GM12874 (cell line): Measurements from ENCODE around the gene WDR91.
A peak's percentile ranks its signal among the peaks of the same experiment; 100 is the strongest.

ENCODE experiments used
- TF ChIP-seq, protein P1 (sequence below): IDR thresholded peaks from 2 replicates; pipeline ENCODE4 v1.5.1; 2011; ENCODE audit warnings: low read depth, mild to moderate bottlenecking, control low read depth, low read length, moderate library complexity; ENCODE audit not compliant: insufficient read depth

WDR91 gene

DNA sequence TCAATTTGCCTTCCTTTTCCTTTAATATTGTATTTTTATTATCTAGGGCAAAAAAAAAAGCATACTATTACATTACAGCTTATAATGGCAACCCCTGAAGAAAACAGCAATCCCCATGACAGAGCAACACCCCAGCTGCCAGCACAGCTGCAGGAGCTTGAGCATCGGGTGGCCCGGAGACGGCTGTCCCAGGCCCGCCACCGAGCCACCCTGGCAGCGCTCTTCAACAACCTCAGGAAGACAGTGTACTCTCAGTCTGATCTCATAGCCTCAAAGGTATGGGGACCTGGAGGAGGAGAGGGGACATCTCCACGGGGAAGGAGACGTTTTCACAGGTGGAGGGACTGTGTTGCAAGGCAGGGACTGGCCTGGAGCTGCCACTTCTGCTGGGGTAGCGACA lies 29.1 kb upstream of the WDR91 start:
- TF ChIP-seq, protein P1, sequence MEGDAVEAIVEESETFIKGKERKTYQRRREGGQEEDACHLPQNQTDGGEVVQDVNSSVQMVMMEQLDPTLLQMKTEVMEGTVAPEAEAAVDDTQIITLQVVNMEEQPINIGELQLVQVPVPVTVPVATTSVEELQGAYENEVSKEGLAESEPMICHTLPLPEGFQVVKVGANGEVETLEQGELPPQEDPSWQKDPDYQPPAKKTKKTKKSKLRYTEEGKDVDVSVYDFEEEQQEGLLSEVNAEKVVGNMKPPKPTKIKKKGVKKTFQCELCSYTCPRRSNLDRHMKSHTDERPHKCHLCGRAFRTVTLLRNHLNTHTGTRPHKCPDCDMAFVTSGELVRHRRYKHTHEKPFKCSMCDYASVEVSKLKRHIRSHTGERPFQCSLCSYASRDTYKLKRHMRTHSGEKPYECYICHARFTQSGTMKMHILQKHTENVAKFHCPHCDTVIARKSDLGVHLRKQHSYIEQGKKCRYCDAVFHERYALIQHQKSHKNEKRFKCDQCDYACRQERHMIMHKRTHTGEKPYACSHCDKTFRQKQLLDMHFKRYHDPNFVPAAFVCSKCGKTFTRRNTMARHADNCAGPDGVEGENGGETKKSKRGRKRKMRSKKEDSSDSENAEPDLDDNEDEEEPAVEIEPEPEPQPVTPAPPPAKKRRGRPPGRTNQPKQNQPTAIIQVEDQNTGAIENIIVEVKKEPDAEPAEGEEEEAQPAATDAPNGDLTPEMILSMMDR: no peak

DNA sequence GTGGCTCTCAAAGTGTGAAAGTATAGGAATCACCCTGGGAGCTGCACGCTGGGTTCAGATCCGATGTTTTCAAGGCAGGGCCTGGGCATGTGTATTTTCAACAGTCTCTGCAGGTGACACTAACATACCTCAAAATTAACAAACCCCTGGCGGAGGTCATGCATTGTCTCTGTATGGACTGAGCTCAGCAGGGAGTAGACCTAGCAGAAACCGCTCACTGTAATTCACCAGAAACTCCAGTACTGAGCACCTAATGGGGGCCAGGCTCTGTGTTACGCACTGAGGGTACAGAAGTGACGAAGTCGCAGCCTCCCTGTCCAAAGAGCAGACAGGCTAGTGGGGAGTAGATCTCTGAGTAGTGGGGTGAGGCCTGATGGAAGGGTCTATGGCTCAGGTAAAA lies 27.9 kb upstream of the WDR91 start:
- TF ChIP-seq, protein P1: no peak

DNA sequence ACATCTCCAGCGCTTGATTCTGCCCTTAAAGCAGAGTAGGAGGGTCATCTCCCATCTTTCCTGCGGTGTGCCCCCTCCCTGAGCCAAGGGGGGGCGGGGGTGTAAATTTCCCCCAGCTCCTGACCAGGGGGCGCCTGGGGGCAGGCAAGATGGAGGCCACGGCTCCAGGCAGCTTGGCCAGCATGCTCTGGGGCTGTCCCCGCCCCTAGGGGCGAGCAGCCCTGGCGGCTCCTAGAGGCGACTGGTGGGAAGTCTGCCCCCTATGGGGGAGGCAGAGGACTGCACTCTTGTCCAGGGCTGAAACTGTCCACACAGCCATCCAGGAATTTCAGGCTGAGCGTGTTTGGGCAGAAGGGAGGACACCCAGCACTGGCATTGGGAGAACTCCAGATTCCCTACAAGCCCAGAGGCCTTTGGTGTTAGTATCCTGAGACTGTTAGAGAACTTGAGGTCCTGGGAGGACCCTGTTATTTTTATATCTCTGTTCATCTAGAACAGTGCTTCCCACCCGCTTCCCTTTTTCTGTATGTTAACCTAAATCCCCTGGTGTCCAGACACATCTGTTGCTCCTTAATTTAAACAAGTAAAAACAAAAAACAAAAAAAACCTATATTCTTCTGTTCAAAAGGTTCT lies 26.9 kb upstream of the WDR91 start:
- TF ChIP-seq, protein P1: peak; percentile 69

DNA sequence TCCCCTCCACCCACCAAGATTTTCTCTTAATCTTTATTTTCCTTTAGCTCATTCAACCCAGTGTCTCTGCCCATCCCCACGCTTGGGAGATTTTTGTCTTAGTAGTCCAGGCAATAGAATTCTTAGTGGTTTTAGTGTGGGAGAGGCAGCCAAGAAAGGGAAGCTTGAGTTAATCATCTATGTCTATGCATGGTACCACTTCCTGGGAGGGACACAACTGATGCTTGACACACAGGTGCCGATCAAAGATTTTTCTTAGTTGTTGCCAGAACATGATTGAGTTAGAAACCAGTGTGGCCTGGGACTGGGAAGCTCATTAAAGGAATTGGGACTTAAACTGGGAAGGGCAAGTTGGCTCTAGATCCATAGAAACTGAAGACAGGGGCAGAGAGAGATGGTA lies 25.4 kb upstream of the WDR91 start:
- TF ChIP-seq, protein P1: no peak

DNA sequence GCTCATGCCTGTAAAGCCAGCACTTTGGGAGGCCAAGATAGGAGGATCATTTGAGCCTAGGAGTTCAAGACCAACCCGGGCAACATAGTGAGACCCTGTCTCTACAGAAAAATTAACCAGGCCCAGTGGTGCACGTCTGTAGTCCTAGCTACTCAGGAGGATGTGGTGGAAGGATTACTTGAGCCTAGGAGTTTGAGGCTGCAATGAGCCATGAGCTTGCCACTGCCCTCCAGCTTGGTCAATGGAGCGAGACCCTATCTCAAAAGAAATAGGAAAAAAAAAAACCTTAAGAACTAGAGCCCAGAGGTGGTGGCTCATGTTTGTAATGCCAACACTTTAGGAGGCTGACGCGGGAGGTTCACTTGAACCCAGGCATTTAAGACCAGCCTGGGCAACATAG lies 24.5 kb upstream of the WDR91 start:
- TF ChIP-seq, protein P1: no peak

DNA sequence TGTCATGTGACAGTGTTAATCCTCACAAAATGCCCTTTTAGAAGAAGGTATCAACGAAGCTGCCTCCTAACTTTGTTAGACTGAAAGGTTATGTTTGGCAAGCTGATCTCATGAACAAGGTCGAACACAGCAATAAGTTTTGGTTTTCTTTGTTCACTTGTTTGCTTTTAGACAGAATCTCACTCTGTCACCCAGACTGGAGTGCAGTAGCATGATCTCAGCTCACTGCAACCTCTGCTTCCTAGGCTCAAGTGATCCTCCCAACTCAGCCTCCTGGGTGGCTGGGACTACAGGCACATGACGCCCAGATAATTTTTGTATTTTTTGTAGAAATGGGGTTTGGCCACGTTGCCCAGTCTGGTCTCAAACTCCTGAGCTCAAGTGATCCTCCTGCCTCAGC lies 23.4 kb upstream of the WDR91 start:
- TF ChIP-seq, protein P1: no peak

DNA sequence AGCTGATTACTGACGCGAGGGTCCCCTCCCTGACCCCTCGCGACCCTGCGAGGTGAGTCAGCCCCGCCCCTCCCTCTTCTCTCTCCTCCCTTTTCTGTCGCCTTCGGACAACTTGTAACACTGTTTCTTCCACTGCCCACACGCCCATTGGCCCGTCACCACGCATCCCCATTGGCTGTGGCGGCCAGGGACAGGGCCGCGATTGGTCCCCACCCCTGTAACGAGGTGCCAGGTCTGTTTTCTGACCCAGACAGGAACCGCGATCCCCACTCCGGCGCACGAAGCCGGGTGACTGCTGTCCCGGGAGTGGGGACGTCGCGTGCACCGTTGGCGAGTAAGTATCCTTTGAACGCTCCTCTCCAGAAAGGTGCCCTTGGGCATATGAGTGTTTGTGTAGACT lies 22.2 kb upstream of the WDR91 start, which contains the start of gene STRA8:
STRA8 (plus strand) TSS at position 269 of the 400 bp plus-strand sequence. CDS start 6,687 bp downstream, outside the sequence.
- TF ChIP-seq, protein P1: no peak
